GM21529 (cell line): ENCODE measurements around the gene ONECUT1.

Experiments
- ATAC-seq: cut with Tn5 transposase; IDR thresholded peaks from one replicate; pipeline ENCODE4 v1.9.1; 2021; ENCODE audit not compliant: unreplicated experiment

ONECUT1 gene

DNA sequence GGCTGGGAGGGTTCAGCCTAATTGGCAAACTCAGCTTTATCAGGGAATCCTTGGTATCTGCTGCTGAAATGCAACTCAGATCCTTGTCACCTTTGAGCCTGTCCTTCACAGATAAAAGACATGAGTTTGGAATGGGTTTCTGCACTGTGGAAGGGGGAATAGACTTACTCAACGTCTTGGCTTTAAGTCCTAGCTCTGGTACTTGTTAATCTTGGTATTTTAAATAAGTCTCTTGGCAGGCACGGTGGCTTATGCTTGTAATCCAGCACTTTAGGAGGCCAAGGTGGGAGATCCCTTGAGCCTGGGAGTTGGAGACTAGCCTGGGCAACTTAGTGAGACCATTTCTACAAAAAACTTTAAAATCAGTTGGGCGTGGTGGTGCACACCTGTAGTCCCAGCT lies 55.8 kb downstream of the ONECUT1 start:
- ATAC-seq = no peak

DNA sequence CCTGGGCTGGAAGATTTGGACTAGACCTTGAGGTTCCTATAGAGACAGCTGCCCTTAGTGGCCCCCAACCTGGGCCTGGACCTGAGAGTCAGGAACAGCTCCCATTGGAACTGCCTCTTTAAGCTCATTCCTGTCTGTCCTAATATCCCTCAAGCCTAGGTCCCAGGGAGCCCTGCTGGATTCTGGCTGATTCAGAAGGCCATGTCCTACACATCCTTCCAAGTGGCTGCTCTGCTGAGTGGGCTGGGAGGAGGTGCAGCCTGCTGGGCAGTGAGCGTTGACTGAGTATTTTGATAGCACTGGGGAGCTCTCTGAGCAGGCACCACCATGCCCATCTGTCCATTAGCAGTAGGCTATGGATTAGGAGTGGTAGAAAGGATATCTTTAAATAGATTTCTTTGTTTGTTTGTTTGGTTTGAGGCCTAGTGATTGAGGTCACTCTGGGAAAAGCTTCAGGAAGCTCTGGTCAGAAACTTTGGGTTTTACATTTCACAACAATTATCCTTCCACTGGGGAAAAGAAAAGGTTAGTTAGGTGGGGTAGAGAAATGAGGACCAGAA lies 56.4 kb downstream of the ONECUT1 start:
- no peak for ATAC-seq

DNA sequence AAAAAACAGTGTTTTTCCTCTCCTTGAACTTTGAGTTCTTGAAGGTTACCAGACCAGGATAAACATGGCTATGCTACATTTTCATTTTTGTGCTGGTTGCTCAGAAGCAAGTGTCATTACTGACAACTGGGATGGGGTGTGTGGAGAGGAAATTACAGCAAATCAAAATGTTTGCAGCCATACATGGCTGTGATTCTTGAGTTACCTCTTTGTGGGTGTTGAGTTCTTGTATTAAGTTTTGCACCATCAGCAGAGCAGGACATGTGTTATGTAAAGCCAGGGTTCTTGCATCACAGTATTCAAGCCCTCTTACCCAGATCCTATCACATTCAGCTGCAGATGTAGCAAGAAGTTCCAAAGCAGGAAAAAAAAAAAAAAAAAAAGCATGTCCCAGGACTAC lies 57.0 kb downstream of the ONECUT1 start:
- ATAC-seq = no peak

DNA sequence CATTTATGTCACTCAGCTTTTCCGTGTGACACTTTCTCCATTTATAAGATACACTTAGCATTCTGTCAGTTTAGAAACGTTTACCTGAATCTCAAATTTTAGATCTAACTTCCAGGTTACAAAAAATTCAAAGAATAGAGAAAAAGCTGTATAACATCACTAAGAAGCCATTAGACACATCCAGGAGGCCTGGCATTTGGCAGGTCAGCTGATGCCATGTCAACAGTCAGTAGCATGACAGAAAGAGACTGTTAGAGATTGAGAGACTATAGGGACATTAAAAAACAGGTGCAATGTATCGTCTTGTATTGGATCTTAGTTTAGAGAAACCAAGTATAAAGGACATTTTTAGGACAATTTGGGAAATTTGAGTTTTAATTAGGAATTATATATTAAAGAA lies 57.6 kb downstream of the ONECUT1 start:
- no peak for ATAC-seq

DNA sequence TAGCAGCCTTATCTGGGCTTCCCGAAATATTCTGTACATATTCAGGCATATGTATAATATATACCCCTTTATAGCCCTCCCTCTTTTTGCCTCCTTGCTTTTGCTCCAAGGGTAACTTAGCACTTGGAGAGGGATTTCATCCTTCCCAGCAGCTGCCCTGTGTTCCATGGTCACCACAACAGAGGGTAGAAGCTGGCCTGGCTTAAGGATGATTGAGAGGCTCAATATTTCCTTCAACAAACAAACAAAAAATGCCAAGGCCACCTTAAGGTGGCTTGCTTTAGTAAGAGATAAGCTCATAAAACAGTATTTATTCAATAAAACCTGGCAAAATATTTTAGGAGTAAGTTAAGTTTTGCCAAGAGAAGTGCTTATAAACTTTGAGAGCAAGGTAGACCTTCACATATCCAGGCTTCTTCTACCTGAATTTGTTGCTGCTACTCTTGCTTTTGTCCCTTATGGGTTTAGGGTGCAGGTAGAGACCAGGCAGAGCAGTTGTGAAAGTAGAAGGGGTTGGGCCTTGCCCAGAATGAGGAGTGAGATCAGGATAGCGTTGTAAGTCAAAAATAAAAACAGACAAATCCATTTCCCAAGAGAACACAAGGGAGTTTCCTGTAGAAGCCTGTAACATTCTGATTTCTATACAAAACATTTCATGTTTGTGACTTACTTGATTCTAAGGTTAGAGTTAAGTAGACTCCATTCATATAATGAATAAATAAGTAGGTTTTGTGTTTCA lies 58.2 kb downstream of the ONECUT1 start:
- ATAC-seq = no peak

DNA sequence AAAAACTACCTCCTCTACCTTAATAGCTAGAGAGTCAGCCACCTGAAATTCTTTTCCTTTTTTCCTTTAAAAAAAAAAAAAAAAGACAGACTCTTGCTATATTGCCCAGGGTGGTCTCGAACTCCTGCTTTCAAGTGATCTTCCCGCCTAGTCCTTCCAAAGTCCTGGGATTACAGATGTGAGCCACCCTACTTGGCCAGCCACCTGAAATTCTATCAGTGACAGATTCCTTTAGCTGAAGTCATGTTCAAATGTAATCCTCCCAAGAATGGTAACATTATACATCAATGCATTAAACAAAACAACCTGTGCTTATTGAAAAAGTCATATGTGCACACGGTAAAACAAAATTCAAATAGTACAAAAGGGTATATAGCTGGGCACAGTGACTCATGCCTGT lies 59.1 kb downstream of the ONECUT1 start:
- no peak for ATAC-seq

DNA sequence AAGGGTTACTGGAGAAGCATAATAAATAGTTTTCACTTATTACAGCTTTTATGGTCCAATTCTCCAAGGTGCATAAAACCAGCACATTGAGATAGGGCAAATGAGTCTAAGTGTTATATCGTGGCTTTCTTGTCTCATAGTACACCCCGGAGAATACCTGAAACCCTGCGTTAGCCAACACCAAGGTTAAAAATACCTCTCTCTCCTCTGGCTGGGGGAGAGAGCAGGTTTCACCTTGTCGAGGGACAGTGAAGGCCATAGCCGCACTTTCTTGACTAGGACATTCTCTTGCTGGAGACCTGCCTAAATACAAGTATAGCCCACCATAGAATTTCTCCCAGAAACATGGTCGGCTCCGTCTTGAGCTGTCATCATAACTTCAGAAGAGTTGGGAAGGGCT lies 59.5 kb downstream of the ONECUT1 start:
- no peak for ATAC-seq

DNA sequence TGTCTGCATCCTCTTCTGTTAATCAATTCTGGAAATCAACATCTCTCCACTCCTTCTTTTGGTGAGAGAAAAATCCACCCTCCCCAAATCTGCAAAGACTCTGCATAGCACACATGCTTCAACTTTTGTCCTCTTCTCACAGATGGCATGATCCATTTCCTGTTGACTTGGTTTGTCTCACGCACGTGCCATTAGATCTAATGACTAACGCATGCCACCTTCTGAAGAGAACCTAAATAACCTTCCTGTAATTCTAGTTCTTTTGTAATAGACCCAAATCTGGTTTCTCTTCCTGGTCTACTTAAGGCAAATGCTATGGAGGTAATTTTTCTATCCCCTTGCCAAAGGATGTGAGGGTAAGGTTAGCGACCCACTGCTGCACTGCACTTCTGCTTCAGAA lies 60.0 kb downstream of the ONECUT1 start:
- ATAC-seq = peak; percentile 67

DNA sequence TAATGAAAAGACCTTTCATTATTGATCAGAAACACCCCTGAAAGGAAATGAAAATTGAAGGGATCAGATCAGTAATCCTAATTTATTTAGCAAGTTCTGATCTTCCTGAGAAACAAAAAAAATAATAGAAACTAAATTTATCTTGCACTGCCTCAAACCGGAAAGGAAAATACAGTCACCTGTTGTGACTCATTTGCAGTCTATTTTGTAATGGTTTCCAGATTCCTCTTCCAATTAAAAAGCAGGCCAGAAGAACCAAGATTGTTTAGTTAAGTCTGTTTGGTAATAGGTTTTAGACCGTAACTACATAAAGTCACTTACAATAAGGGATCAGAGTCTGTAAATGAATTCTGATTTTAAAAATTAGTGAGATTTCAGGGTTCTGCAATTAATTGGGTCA lies 61.2 kb downstream of the ONECUT1 start:
- ATAC-seq = no peak

DNA sequence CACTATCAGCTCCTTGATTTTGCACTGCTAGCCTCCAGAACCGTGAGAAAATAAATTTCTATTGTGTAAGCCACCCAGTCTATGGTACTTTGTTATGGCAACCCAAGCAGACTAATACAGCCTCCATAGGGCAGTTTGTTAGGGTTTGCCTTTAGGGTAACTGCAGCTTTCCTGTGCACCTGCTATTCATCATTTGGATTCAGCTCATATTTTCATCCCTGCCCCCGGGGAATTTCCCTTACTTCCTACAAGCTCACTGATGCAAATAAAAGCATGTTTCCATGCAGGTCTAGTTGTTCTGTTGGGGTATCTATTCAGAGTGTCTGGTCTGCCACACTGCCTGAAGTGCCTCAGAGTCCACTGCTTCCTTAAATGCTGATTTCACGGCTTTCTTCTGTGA lies 62.3 kb downstream of the ONECUT1 start:
- no peak for ATAC-seq

DNA sequence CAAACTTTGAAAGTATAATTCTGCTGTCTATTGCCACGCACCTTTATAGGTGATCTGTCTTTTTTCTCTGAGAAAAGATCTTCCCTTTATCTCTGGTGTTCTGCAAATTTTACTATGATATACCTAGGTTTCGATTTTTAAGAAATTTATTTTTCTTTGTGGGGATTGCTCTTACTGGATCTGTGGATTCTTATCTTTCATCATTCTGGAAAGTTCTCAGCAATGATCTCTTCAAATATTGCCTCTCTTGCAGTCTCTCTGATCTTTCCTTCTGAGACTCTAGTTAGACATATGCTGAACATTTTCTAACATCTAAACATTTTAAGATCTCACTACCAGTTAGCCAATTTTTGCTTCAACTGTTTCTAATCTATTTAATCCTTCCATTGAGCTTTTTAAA lies 63.9 kb downstream of the ONECUT1 start:
- ATAC-seq = no peak

DNA sequence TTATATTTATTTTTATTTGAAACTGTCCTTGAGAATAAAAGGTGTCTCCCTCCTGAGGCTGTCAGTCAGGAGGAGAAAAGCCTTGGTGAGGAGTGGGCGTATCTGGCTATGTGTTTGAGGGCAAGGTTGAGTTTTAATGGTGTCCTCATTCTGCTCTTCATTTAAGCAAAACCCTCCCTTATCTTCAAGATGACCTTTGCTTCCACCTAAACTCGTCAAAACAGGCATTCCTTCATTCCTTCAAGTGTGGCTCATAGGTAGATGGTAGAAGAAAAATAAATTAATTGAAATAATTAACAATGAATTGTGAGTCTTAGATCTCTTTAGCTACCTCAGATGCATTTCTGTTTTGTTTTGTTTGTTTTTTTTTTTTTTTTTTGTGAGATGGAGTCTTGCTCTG lies 71.6 kb downstream of the ONECUT1 start:
- ATAC-seq = no peak

DNA sequence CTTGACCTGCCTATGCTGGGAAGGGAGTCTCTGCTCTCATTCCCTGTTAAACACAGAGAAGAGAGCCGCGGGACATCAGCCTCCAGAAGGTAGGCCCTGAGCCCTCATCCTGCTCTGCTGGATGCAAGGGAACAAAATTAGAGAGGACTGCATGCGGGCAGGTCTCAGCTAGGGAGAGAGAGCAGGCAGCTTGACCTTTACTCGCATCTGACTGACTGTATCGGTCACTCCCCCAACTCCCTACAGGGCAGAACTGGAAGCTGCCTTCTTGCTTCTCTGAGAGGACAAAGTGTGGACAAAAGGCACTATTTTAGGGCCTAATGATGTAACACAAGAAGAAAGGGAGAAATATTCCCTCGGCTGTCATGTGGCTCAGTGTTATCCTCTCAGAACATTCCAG lies 72.2 kb downstream of the ONECUT1 start:
- no peak for ATAC-seq

DNA sequence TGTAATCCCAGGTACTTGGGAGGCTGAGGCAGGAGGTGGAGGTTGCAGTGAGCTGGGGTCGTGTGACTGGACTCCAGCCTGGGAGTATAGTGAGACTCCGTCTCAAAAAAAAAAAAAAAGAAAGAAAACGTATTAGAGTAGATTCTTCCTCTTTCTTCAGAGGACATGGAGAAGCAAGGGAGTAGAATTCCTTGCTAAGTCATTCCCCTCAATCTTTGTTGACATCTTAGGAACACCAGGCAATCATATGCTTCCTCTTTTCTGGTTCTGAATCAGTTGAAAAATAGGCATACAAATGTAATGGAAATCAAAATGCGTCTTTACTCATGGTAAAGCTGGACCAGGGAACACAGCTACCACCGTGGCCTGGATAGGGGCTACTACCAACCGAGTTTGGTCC lies 72.7 kb downstream of the ONECUT1 start:
- ATAC-seq = no peak

DNA sequence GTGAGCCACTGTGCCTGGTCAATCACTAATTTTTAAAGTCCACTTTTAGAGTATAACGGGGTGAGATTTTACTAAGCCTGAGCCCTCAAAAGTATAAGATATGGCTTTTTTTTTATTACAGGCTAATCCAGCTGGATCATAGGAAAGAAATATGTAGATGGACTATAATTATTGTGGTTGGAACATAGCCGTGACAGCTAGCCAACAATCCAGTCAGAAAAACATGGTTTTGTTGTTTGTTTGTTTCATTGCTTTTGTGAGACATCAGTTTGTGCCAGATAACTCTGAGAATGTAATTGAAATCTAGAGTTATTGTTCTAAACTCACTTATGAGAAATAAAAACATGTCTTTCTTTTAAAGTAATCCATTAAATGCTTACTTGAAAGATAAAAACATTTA lies 73.6 kb downstream of the ONECUT1 start:
- ATAC-seq = no peak

DNA sequence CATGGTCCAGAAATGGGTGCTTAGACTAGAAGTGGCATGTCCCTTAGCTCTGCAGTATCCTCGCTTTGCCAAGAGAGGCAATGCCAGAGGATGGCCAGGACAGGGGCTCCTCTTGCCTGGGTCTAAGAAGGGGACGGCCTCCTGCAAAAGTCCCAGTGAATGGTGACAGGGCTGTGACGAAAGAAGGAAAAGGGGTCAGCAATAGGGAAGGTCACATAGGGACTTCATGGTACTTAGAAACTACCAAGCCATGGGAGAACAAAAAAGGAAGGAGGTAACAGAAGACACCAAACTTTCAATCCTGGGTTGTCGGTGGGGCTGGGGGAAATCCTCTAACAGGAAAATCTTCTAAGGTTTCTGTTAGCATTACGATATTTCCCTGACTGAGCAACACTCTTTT lies 74.7 kb downstream of the ONECUT1 start:
- ATAC-seq = no peak

DNA sequence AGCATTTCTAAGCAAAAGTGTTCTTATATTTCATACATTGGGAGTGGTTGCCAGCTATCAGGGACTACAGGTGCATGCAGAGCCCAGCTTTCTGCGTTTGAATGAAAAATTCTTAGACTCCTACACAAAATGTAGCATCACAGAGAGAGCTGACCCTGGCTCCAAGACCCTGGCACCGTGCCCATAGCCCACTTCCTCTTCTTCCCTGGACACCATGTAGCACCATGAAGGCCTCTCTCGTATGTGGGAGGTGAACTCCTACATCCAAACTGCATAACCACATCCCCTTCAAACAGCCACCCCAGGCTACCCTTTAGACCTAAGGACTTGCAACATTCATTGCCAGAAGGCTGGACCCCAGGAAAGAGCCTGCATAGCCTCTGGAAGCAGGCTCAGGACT lies 75.2 kb downstream of the ONECUT1 start:
- ATAC-seq = no peak

DNA sequence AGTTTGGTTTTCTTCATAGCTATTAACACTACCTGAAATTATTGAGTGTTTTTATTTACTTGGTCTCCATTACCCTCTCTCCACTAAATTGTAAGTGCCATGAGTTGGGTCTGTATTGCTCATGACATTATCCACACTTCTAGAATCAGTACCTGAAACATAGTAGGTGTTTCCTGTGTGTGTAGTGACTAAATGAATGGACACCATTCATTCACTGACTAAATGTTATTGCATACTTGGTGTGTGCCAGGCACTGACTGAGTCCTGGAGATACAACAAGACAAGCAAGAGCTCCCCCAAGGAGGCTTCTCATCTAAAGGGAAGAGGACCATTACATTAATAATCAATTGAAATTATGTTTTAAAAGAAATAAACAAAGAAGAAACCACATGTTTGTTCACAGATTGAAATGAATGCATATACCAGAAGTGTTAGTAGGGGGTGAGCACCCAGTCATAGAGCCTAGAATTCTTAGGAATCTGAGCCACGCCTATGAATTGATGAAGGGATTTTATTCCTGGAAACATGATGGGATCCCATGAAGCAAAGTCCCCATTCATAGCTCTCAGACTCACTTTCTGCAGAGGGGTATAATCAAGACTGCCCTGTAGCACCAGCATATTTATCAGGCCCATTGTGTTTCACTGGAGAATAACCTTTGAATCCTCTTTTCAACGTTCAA lies 79.3 kb downstream of the ONECUT1 start:
- no peak for ATAC-seq

DNA sequence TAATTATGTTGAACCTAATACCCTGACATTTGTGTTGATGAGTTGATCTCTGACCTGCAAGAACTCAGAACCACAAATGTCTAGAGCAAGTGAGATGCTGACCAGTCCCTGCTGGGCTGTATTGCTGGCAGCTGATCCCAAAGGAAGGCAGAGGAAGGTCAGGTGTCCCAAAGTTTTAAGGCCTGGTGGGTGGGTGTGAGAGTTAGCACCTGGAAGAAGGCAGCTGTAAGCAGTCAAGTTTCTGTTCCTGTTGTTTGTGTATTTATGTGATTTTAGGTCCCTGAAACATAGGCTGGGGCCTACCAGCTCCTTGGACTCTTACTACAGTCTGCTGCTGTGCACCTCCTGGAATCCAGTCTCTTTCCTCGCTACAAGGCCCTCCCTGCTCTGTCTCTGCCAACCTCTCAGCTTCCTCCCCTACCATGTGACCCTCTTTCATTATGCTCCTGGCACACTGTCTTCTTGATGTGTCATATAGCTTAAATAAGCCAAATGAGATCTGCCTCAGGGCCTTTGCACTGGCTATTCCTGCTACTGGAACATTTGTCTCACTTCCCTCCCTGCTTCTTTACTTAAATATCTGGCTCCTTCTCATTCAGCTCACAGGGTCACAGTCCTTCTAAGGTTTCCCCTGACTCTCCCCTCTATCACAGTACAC lies 80.0 kb downstream of the ONECUT1 start:
- ATAC-seq = peak; percentile 43

DNA sequence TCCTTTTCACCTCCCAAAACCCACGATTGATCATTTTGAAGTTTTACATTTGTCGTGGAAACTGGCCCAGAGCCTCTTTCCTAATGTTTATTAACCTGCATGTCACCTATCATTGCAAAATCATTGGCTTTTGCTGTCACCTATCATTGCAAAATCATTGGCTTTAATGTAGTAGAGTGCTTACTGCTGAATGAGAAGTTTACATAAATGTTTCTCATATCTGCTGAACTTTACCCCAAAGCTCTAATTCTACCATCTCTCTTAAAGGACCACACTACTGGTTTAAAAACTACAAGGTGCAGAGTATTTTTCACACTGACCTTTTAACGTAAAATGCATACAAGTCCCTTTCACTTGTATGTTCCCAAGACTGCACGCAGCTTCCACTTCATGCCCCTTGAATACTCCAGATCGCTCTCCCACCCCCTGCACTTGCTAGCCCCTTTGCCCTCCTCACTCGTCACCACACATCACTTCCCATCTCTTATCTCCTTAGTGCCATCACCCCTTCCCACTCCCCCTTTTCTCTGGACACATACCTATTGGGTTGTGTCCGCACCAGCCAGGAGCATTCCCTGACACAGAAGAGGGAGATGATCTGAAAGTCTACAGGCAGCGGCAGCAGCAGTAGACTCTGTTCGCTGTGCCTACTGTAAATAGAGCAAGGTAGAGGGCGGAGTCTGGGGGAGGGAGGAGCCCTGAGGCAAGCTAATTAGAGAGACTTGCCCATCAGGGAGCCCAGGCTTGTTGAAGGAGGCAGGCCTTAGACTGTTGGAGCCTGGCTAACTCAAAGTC lies 80.8 kb downstream of the ONECUT1 start:
- ATAC-seq = peak; percentile 94
